Activated CD4-positive, alpha-beta T cell treated with anti-CD3 and anti-CD28 coated beads, Interleukin-2, amount 10 ng/mL, durations not matched to agents 24 days and 14 days (primary cell): Measurements from ENCODE around the gene ADCK1. TPM values are rescaled to one million over a fixed set of nuclear protein-coding genes. Genes with fewer than 3 reads are reported as not detected.

Experiments
- DNase-seq: peaks from one replicate; pipeline ENCODE4 v3.0.0; 2022
- H3K27ac Mint-ChIP-seq: one replicate; pipeline ENCODE4 v1.8.0; 2022; ENCODE audit warnings: mild to moderate bottlenecking, mixed read lengths
- H3K27me3 Mint-ChIP-seq: one replicate; pipeline ENCODE4 v1.8.0; 2022; ENCODE audit warnings: mixed read lengths
- H3K36me3 Mint-ChIP-seq: one replicate; pipeline ENCODE4 v1.8.0; 2022; ENCODE audit warnings: low read depth, mild to moderate bottlenecking, mixed read lengths
- H3K4me1 Mint-ChIP-seq: one replicate; pipeline ENCODE4 v1.8.0; 2021; ENCODE audit warnings: mixed read lengths
- H3K4me3 Mint-ChIP-seq: one replicate; pipeline ENCODE4 v1.8.0; 2022; ENCODE audit warnings: mild to moderate bottlenecking, moderate library complexity, mixed read lengths
- H3K9me3 Mint-ChIP-seq: one replicate; pipeline ENCODE4 v1.8.0; 2021; ENCODE audit warnings: mixed read lengths
- intact Hi-C: fragments of 100-400 bp; cut with micrococcal nuclease; formaldehyde crosslinking; loops from one replicate; pipeline ENCODE4 v1.15.1; 2023
- total RNA-seq: library from RNA; stranded (reverse); gene quantifications from 2 replicates; pipeline ENCODE4 v1.2.3, GENCODE V29; 2022

The ADCK1 gene
- total RNA-seq, 1 donor from 2014 or later: 5.3 TPM

DNA sequence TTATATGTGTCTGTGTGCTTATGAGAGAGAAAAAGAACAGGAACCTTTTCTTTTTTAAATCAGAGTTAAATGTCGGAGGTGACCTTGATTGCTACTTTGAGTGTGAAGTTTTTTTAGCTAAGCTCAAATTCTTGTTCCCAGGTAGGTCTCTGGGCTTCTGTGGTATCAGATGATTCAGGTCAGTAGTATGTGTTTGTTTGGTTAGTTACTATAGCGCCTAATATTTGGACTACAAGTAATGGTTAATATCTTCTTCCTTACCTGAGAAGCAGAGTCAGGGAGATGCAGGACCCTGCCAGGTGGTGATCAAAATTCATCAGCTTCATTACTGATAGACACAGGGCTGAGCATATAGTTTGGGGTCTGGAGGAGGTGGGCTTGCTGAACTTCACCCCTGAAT lies 30.8 kb downstream of the ADCK1 start:
- H3K4me1 Mint-ChIP-seq: no peaks in the 10 kb centered on the region
- DNase-seq: no peak
- no peaks in the 10 kb centered on the region for H3K36me3 Mint-ChIP-seq
- H3K9me3 Mint-ChIP-seq: no peaks in the 10 kb centered on the region
- H3K27ac Mint-ChIP-seq: no peak overlapping the region
- no peak overlapping the region for H3K4me3 Mint-ChIP-seq
- intact Hi-C loops: no loop called here
- H3K27me3 Mint-ChIP-seq: no peaks in the 10 kb centered on the region

DNA sequence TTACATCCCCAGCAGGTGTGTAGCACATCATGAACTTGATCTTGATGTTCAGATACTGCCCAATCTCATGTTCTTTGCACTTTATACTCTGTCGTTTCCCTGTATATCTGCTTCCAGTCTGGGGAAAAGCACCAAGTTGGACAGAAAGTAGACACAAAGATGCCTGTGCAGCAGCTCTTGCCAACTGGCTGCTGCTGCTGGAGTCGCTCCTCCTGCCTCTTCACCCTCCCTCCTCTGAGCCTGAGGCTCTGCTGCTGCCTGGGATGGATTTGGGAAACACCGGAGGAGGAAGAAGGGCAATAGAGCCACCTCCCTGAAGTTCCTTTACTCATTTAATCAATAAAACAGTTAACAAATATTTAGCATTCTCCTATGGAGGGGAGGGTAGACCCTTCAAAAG lies 32.4 kb downstream of the ADCK1 start:
- Mint-ChIP-seq H3K9me3 (no peaks in the 10 kb centered on the region), H3K4me3 (no peak overlapping the region), H3K27me3 (no peaks in the 10 kb centered on the region), H3K27ac (no peak overlapping the region), H3K4me1 (no peaks in the 10 kb centered on the region), H3K36me3 (no peaks in the 10 kb centered on the region)
- DNase-seq: no peak
- intact Hi-C loops: no loop called here

DNA sequence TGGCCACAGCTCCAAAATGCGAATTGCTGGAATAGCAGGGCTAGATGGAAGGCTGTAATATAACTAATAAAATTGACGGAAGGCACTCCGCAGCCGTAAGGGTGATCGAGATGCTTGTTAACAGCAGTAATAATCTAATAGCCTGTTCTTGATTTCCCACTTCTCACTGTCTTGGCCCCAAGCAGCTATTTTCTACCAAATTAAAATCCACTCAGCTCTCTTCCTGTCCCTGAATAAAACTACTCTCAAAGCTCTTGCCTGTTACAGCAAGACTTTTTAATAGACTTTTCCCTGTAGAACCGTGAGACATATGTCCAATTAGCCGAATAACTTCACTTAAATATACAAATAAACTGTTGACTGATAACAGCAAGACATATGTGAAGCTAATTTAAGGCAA lies 38.0 kb downstream of the ADCK1 start:
- Mint-ChIP-seq H3K9me3 (no peaks in the 10 kb centered on the region), H3K36me3 (no peaks in the 10 kb centered on the region), H3K4me3 (no peak overlapping the region), H3K27ac (no peak overlapping the region), H3K4me1 (peaks cover 9% of the 10 kb centered on the region), H3K27me3 (no peaks in the 10 kb centered on the region)
- intact Hi-C loops: no loop called here
- DNase-seq: no peak

DNA sequence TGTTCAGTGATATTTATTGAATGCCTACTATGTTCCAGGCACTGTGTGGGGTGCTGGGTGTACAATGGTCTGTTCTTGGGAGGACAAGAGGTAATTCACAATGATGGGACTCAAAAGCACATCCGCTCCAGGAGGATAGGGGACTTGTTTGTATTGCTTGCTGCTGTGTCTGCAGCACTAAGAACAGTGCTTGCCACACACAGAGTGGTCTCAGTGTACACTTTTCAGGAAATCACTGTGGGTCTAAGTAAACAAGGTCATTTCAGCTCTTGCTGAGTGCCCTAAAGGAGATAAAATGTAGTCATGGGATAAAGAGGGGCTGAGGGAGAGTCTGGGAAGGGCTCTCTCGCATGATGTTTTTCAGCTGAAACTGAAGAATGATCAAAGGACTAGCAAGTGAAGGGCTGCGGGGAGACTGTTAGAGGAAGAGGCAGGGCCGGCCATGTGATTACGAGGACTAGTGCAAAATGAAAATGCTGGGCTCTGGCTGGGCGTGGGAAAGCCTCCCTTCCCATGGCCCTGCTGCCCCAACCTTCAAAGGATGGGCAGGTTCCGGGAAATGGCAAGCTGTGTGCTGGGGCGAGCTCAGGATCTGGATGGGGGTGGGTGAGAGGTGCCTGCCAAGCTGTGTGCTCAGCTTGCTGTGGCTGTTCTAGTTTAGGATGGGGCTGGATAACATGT lies 39.1 kb downstream of the ADCK1 start:
- no peak for DNase-seq
- no peaks in the 10 kb centered on the region for H3K36me3 Mint-ChIP-seq
- no peak overlapping the region for H3K27ac Mint-ChIP-seq
- no peak overlapping the region for H3K4me3 Mint-ChIP-seq
- peaks cover 9% of the 10 kb centered on the region for H3K4me1 Mint-ChIP-seq
- H3K27me3 Mint-ChIP-seq: no peaks in the 10 kb centered on the region
- no peaks in the 10 kb centered on the region for H3K9me3 Mint-ChIP-seq
- intact Hi-C loops: no loop called here

DNA sequence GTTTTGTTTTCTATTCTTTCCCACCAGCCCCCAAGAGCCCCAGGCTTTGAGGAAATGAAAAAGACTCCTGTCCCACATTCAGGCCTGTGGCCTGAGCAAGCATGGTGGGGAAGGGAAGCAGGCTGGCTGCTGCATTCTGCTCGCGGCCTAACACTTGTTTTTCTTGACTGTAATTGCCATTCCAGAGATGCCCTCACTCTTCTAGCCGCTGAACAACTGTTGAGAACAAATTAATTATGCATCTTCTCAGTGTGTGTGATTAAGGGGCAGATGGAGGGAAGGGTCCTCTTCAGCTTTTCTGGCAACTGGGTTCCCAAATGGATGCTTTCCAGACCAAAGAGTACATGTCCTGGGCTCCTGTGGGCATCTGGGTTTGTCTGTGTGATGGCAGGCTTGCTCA lies 43.3 kb downstream of the ADCK1 start:
- Mint-ChIP-seq H3K9me3 (no peaks in the 10 kb centered on the region), H3K27ac (no peak overlapping the region), H3K4me1 (peaks cover 9% of the 10 kb centered on the region), H3K27me3 (no peaks in the 10 kb centered on the region), H3K36me3 (no peaks in the 10 kb centered on the region), H3K4me3 (no peak overlapping the region)
- DNase-seq: no peak
- intact Hi-C loops: no loop called here

DNA sequence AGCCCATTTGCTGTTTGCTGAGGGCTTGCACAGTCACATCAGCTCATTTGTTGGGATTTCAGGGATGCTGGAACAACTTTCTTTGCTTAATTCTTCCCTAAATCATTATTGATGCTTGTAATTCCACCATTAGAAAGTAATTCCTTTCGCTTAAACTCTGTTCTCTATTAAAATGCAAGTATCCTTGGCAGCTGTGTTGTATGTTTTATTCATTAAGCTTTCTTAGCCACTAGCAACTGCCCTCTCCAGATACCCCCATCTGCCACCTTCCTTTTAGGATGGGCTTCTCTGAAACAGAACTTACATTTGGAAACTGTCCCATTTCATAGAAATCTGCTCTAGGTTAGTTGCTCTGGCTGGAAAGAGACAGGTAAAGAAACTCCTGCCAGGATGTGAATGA lies 43.7 kb downstream of the ADCK1 start:
- Mint-ChIP-seq H3K4me3 (no peak overlapping the region), H3K27me3 (no peaks in the 10 kb centered on the region), H3K4me1 (peaks cover 9% of the 10 kb centered on the region), H3K36me3 (no peaks in the 10 kb centered on the region), H3K27ac (no peak overlapping the region), H3K9me3 (no peaks in the 10 kb centered on the region)
- intact Hi-C loops: no loop called here
- no peak for DNase-seq

DNA sequence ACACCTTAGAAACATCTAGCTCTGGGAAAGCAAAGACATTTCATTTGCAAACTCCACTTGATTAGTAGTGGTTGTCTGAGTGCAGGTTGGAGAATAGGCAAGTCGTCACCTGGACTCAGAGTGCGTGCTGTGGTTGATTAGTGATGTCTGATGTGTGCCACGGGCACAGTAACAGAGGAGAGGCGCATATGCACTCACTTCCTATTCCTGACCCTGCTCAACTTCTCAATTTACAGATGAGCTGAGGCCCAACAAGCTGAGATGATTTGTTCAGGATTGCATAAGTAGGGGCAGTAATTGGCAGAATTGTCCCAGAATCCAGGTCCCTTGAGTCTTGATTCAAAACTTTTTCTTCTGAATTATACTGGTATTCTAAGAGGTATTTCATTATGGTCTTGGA lies 44.9 kb downstream of the ADCK1 start:
- Mint-ChIP-seq H3K4me3 (no peak overlapping the region), H3K4me1 (no peaks in the 10 kb centered on the region), H3K36me3 (no peaks in the 10 kb centered on the region), H3K9me3 (no peaks in the 10 kb centered on the region), H3K27me3 (no peaks in the 10 kb centered on the region), H3K27ac (no peak overlapping the region)
- no peak for DNase-seq
- intact Hi-C loops: no loop called here

DNA sequence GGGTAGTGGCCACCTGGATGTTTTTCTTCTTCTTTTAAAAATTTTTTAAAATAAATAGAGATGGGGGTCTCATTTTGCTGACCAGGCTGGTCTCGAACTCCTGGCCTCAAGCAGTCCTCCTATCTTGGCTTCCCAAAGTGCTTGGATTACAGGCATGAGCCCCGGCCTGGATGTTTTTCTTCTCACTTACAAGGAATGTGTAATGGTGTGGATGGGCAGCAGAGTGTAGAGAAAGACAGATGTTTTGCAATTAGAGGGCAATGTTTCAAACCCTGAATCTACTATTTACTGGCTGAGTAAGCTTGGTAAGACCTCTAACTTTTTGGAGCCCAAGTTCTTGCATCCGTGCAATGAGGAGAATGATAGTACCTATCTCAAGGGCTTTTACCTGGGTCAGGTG lies 48.1 kb downstream of the ADCK1 start:
- no peaks in the 10 kb centered on the region for H3K9me3 Mint-ChIP-seq
- no peaks in the 10 kb centered on the region for H3K4me1 Mint-ChIP-seq
- no peak overlapping the region for H3K27ac Mint-ChIP-seq
- H3K36me3 Mint-ChIP-seq: no peaks in the 10 kb centered on the region
- intact Hi-C loops: no loop called here
- no peak for DNase-seq
- H3K27me3 Mint-ChIP-seq: no peaks in the 10 kb centered on the region
- no peak overlapping the region for H3K4me3 Mint-ChIP-seq

DNA sequence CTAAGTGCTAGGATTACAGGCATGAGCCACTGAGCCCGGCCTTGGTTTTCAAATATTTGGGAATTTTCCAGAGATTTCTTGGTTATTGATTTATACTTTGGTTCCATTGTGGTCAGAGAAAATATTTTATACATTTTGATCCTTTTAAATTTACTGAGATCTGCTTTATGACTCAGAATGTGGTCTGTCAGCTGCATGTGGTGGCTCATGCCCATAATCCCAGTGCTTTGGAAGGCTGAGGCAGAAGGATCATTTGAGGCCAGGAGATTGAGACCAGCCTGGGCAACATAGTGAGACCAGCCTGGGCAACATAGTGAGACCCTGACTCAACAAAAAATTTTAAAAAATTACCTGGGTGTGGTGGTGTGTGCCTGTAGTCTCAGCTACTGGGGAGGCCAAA lies 49.8 kb downstream of the ADCK1 start:
- H3K4me1 Mint-ChIP-seq: no peaks in the 10 kb centered on the region
- no peaks in the 10 kb centered on the region for H3K27me3 Mint-ChIP-seq
- H3K36me3 Mint-ChIP-seq: no peaks in the 10 kb centered on the region
- no peak overlapping the region for H3K4me3 Mint-ChIP-seq
- intact Hi-C loops: no loop called here
- no peak for DNase-seq
- no peak overlapping the region for H3K27ac Mint-ChIP-seq
- no peaks in the 10 kb centered on the region for H3K9me3 Mint-ChIP-seq

DNA sequence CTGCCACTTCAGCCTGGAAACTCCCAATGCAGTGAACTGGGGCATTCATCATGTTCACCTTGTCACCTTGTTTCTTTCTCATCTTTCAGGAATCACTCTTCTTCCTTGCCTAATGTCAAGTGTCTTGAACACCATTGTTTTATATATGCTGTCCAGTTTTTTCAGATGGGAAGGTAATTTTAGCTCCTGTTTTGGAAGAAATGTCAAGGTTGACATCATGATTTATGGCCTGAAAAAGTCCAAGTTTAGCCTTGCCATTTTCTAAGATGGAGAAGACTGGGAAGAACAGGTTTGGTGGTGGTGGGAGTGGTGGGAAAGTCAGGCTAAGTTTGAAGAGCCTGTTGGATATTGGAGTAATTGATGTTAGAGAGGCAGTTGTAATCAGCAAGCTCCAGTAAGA lies 54.0 kb downstream of the ADCK1 start:
- Mint-ChIP-seq H3K27me3 (no peaks in the 10 kb centered on the region), H3K36me3 (no peaks in the 10 kb centered on the region), H3K9me3 (no peaks in the 10 kb centered on the region), H3K4me3 (no peak overlapping the region), H3K27ac (no peak overlapping the region), H3K4me1 (no peaks in the 10 kb centered on the region)
- DNase-seq: no peak
- intact Hi-C loops: no loop called here

DNA sequence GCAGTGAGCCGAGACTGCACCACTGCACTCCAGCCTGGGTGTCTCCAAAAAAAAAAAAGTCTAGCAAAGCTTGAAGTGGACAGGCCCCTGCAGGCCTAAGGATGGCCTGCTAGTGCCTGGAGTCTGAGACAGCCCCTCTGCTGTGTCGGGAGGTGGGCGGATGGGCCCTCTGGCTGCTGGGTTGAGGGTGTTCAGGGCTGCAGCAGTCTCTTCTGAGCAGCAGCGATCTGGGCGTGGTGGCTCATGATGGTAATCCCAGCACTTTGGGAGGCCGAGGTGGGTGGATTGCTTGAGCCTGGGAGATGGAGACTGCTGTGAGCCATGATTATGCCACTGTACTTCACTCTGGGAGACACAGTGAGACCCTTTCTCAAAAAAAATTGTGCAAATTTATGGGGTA lies 57.0 kb downstream of the ADCK1 start:
- no peak overlapping the region for H3K4me3 Mint-ChIP-seq

DNA sequence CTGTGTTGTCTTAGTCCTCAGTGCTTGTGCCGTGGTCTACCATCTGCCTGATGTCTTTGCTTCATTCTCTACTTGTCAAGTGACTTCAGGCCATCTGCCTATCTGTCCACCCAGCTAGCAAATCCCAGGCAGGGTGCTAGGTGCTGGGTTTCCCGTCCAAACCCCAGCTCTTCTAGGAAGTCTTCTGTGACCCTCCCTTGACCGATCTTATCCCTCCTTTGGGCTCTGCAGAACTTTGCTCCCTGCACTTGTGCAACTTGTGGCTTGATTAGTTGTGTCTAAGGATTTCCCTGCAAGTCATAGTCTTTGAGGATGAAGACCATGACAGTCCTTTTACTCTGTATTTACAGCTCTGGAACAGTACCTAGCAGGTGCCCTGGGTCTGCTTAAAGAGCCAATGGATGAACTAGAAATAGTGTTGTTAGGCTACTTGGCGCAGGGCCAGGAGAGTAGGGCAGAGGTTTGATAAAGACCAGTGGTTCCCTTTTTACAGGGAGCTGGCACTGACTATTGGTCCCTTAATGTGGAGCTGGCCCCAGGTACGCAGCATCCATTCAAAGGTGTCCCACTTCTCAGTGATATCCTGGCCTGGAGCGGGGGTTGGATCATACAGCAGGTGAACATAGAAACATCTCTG lies 60.1 kb downstream of the ADCK1 start:
- no peaks in the 10 kb centered on the region for H3K9me3 Mint-ChIP-seq
- no peaks in the 10 kb centered on the region for H3K27me3 Mint-ChIP-seq
- H3K4me1 Mint-ChIP-seq: no peaks in the 10 kb centered on the region
- no peak overlapping the region for H3K27ac Mint-ChIP-seq
- no peak for DNase-seq
- no peak overlapping the region for H3K4me3 Mint-ChIP-seq
- intact Hi-C loops: no loop called here
- no peaks in the 10 kb centered on the region for H3K36me3 Mint-ChIP-seq

More for the DNA sequence above, 57.0 kb downstream of the ADCK1 start:
- no peaks in the 10 kb centered on the region for H3K9me3 Mint-ChIP-seq
- no peak overlapping the region for H3K27ac Mint-ChIP-seq
- H3K4me1 Mint-ChIP-seq: no peaks in the 10 kb centered on the region
- no peaks in the 10 kb centered on the region for H3K36me3 Mint-ChIP-seq
- no peak for DNase-seq
- intact Hi-C loops: no loop called here
- H3K27me3 Mint-ChIP-seq: no peaks in the 10 kb centered on the region

DNA sequence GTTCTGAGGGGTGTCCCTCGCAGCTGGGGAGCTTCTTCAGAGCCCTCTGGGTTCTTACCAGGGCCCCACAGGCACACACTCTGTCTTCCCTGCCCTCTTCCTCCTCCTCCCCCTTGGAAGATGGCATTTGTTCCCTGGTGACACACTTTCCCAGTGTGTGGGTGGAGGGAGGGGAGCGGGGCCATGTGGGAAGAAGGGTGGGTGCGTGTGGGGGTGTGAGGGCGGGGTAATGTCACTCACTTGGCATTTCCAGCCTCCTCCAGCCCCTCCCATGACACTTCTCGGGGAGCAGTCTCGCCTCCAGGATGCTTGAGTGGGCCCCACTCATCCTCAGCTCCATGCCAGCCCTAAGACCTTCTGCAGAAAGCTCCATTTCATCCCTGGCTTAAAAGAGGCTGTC lies 61.3 kb downstream of the ADCK1 start:
- Mint-ChIP-seq H3K4me3 (no peak overlapping the region), H3K27ac (no peak overlapping the region)

DNA sequence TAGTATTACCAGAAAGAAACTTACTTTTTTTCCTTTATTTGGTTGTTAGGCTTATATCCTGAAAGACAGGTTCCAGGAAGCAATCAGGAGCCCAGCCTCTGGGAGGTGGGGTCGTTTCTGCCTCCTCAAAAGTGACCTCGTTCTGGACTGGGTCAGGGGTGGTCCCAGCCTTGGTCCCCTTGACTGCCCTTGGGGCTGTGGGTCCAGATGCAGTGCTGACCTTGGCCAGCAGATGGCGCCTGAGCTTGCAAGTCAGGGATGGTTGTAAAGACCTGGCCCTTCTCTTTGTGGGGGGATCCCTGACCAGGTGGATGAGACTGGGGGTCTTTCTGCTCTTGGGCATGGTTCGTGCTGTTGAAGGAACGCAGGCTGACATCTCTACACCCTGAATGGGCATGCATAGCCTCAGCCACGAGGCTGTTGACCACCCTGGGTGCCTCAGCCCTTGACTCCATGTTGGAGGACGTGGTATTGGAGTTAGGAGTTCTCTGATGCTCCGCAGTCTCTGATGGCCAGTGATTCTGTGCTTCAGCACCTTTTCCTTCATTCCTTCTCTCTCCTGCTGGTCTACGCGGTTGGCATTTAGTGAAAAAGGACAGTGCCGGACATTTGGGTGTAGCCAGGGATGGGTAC lies 62.4 kb downstream of the ADCK1 start:
- Mint-ChIP-seq H3K4me1 (no peaks in the 10 kb centered on the region), H3K4me3 (no peak overlapping the region), H3K36me3 (no peaks in the 10 kb centered on the region), H3K9me3 (no peaks in the 10 kb centered on the region), H3K27ac (no peak overlapping the region), H3K27me3 (no peaks in the 10 kb centered on the region)
- intact Hi-C loops: loop anchor here (2.0 kb wide), 1 partner anchor 705 kb away; no protein-coding TSS in a partner anchor
- peak; percentile 93 for DNase-seq

More for the DNA sequence above, 61.3 kb downstream of the ADCK1 start:
- intact Hi-C loops: no loop called here
- H3K4me1 Mint-ChIP-seq: no peaks in the 10 kb centered on the region
- no peaks in the 10 kb centered on the region for H3K36me3 Mint-ChIP-seq
- no peaks in the 10 kb centered on the region for H3K27me3 Mint-ChIP-seq
- no peaks in the 10 kb centered on the region for H3K9me3 Mint-ChIP-seq
- DNase-seq: no peak
